H9 (cell line): ENCODE measurements around the gene SIPA1L3. TPM values are rescaled to one million over a fixed set of nuclear protein-coding genes. Genes with fewer than 3 reads are reported as not detected.
A peak's percentile ranks its signal among the peaks of the same experiment; 100 is the strongest.

Experiments
- DNase-seq: peaks from one replicate; pipeline ENCODE4 v3.0.0-alpha.2; 2017
- H2AFZ ChIP-seq: one replicate; pipeline ENCODE4 v1.6.1; 2013; ENCODE audit warnings: mild to moderate bottlenecking, low read length, control low read depth, moderate library complexity
- H2AK5ac ChIP-seq: 2 replicates; pipeline ENCODE4 v1.6.1; 2013; ENCODE audit warnings: low read length, control low read depth, mixed read lengths; ENCODE audit not compliant: insufficient read length
- H2BK120ac ChIP-seq: one replicate; pipeline ENCODE4 v1.6.1; 2013; ENCODE audit warnings: low read depth, mild to moderate bottlenecking, low read length, control low read depth, inconsistent platforms; ENCODE audit not compliant: poor library complexity, severe bottlenecking
- H2BK12ac ChIP-seq: 2 replicates; pipeline ENCODE4 v1.6.1; 2013; ENCODE audit warnings: low read length, control low read depth, mixed read lengths, low read depth; ENCODE audit not compliant: insufficient read length
- H2BK15ac ChIP-seq: 2 replicates; pipeline ENCODE4 v1.6.1; 2013; ENCODE audit warnings: low read depth, low read length, control low read depth
- H2BK20ac ChIP-seq: one replicate; pipeline ENCODE4 v1.6.1; 2013; ENCODE audit warnings: low read depth, mild to moderate bottlenecking, low read length, control low read depth, inconsistent platforms; ENCODE audit not compliant: poor library complexity, severe bottlenecking
- H2BK5ac ChIP-seq: 2 replicates; pipeline ENCODE4 v1.6.1; 2013; ENCODE audit warnings: low read length, control low read depth, mixed read lengths; ENCODE audit not compliant: insufficient read length
- H3K14ac ChIP-seq: 2 replicates; pipeline ENCODE4 v1.6.1; 2013; ENCODE audit warnings: low read length, control low read depth; ENCODE audit not compliant: insufficient read depth
- H3K18ac ChIP-seq: 2 replicates; pipeline ENCODE4 v1.6.1; 2013; ENCODE audit warnings: low read depth, mild to moderate bottlenecking, mixed read lengths, low read length, control low read depth; ENCODE audit not compliant: insufficient read length
- H3K23ac ChIP-seq: 2 replicates; pipeline ENCODE4 v1.6.1; 2013; ENCODE audit warnings: low read length, control low read depth, mixed read lengths, low read depth; ENCODE audit not compliant: insufficient read length
- H3K23me2 ChIP-seq: 2 replicates; pipeline ENCODE4 v1.6.1; 2013; ENCODE audit warnings: low read depth, mild to moderate bottlenecking, mixed read lengths, low read length, control low read depth; ENCODE audit not compliant: insufficient read length, poor library complexity, severe bottlenecking
- H3K27ac ChIP-seq: 2 replicates; pipeline ENCODE4 v1.5.1; 2013; ENCODE audit warnings: low read length, control low read depth, mixed read lengths, low read depth; ENCODE audit not compliant: insufficient read length
- H3K27me3 ChIP-seq: 2 replicates; pipeline ENCODE4 v1.6.1; 2013; ENCODE audit warnings: low read length, control low read depth, inconsistent platforms; ENCODE audit not compliant: insufficient read depth
- H3K4ac ChIP-seq: 2 replicates; pipeline ENCODE4 v1.6.1; 2013; ENCODE audit warnings: low read depth, mild to moderate bottlenecking, control low read depth, inconsistent platforms, low read length, moderate library complexity
- H3K4me1 ChIP-seq: 2 replicates; pipeline ENCODE4 v1.6.1; 2013; ENCODE audit warnings: low read length, control low read depth, inconsistent platforms; ENCODE audit not compliant: insufficient read depth
- H3K4me2 ChIP-seq: 2 replicates; pipeline ENCODE4 v1.6.1; 2013; ENCODE audit warnings: low read length, control low read depth, mixed read lengths; ENCODE audit not compliant: insufficient read length, insufficient read depth
- H3K56ac ChIP-seq: 2 replicates; pipeline ENCODE4 v1.6.1; 2013; ENCODE audit warnings: low read depth, mild to moderate bottlenecking, mixed read lengths, low read length, control low read depth; ENCODE audit not compliant: insufficient read length
- H3K79me1 ChIP-seq: 2 replicates; pipeline ENCODE4 v1.6.1; 2013; ENCODE audit warnings: low read depth, mild to moderate bottlenecking, moderate library complexity, low read length, control low read depth, inconsistent platforms; ENCODE audit not compliant: insufficient read depth, poor library complexity, severe bottlenecking
- H3K79me2 ChIP-seq: 2 replicates; pipeline ENCODE4 v1.6.1; 2013; ENCODE audit warnings: low read length, control low read depth, inconsistent platforms; ENCODE audit not compliant: insufficient read depth
- H3K9ac ChIP-seq: 2 replicates; pipeline ENCODE4 v1.6.1; 2013; ENCODE audit warnings: low read length, control low read depth, mixed read lengths; ENCODE audit not compliant: insufficient read length; ENCODE audit errors: extremely low read depth
- H3K9me3 ChIP-seq: one replicate; pipeline ENCODE4 v1.6.1; 2013; ENCODE audit warnings: low read depth, low read length, inconsistent platforms; ENCODE audit not compliant: control insufficient read depth
- H3T11ph ChIP-seq: one replicate; pipeline ENCODE4 v1.6.1; 2013; ENCODE audit warnings: mild to moderate bottlenecking, low read length, control low read depth, inconsistent platforms
- H4K20me1 ChIP-seq: one replicate; pipeline ENCODE4 v1.6.1; 2013; ENCODE audit not compliant: control insufficient read depth, insufficient read length, insufficient read depth
- H4K5ac ChIP-seq: 2 replicates; pipeline ENCODE4 v1.6.1; 2013; ENCODE audit warnings: low read depth, mild to moderate bottlenecking, mixed read lengths, low read length, control low read depth; ENCODE audit not compliant: insufficient read length
- H4K8ac ChIP-seq: replicated peaks from 2 replicates; pipeline ENCODE4 v1.6.1; 2013; ENCODE audit warnings: low read length, control low read depth, mixed read lengths, low read depth; ENCODE audit not compliant: insufficient read length
- H4K91ac ChIP-seq: 2 replicates; pipeline ENCODE4 v1.6.1; 2013; ENCODE audit warnings: low read depth, mild to moderate bottlenecking, moderate library complexity, mixed read lengths, low read length, control low read depth; ENCODE audit not compliant: insufficient read length
- H3K27ac Mint-ChIP-seq, 3 experiments: 2 replicates in 2 of 3; 3 replicates in 1 of 3; pipeline ENCODE4 v1.8.0; 2020 to 2021; ENCODE audit warnings: mixed read lengths in 3 of 3, mild to moderate bottlenecking in 1 of 3, moderate library complexity in 1 of 3
- H3K27me3 Mint-ChIP-seq: 2 replicates; pipeline ENCODE4 v1.8.0; 2021; ENCODE audit warnings: low read depth, mild to moderate bottlenecking, moderate library complexity, mixed read lengths
- H3K36me3 Mint-ChIP-seq, 3 experiments: 2 replicates in 2 of 3; 3 replicates in 1 of 3; pipeline ENCODE4 v1.8.0; 2020 to 2021; ENCODE audit warnings: low read depth in 3 of 3, mixed read lengths in 3 of 3; ENCODE audit not compliant: insufficient read depth in 1 of 3
- H3K4me1 Mint-ChIP-seq, 2 experiments: 2 replicates each; pipeline ENCODE4 v1.8.0; 2020; ENCODE audit warnings: mixed read lengths in 2 of 2
- H3K4me3 Mint-ChIP-seq, 2 experiments: 2 replicates in 1 of 2; 3 replicates in 1 of 2; pipeline ENCODE4 v1.8.0; 2020 to 2021; ENCODE audit warnings: mild to moderate bottlenecking in 2 of 2, mixed read lengths in 2 of 2, moderate library complexity in 1 of 2
- H3K9me3 Mint-ChIP-seq, 2 experiments: 2 replicates in 1 of 2; 3 replicates in 1 of 2; pipeline ENCODE4 v1.8.0; 2020; ENCODE audit warnings: mild to moderate bottlenecking in 2 of 2, mixed read lengths in 2 of 2, moderate library complexity in 1 of 2
- WGBS: extraction: QIAGEN DNeasy Blood & Tissue Kit; methylation state at CpG from one replicate; pipeline ENCODE4 v1.1.7; 2013; ENCODE audit warnings: missing lambda C conversion rate, low lambda C conversion rate, mixed read lengths; ENCODE audit not compliant: insufficient read length; ENCODE audit errors: extremely low coverage; 5-methylcytosine and 5-hydroxymethylcytosine counted together
- total RNA-seq: library from RNA; stranded (reverse); gene quantifications from 2 replicates; pipeline ENCODE4 v1.2.1, GENCODE V29; 2021
- TF ChIP-seq, protein P1 (sequence below): fragments of 200-600 bp; sonication (generic); conservative IDR thresholded peaks from 3 replicates; pipeline ENCODE4 v1.8.0; 2021; ENCODE audit warnings: antibody characterized with exemption, mild to moderate bottlenecking

SIPA1L3 gene
- total RNA-seq, 1 experiment from 2014 or later: 40.1 TPM

DNA sequence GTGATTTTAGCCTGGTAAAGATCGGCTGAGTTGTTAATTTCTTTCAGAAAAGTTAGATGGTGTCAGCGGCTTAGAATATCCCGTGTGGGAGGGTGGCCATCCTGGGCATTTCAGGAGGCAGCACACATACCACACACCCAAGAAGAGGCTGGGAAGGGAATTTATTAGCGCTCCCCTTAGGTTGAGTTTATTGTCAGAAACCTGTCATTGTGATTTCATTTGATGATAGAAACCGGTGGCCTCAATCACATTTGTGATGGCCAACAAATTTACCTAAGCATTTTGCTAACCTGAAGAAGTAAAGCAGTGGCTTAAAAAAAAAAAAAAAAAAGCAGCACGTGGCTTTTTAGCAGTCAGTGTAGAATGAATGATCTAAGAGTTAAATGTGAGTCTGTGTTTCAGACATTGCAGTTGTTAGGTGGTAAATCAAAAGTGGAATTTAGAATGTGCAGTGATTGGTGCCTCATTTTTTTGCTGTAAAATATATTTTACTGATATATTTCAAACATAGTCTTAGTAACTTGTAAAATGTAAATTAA, 2.7 kb downstream of the SIPA1L3 start:
- H3K27ac Mint-ChIP-seq: 0 out of 7 replicates have a peak overlapping the region, but pooled peaks of 1 of the 3 experiments have one; percentile 18
- no peak overlapping the region for H2BK12ac ChIP-seq
- no peak overlapping the region for H2BK15ac ChIP-seq
- no peaks in the 10 kb centered on the region for H3K27me3 Mint-ChIP-seq
- H3K4me2 ChIP-seq: no peak overlapping the region
- peaks cover 40 to 49% of the 10 kb centered on the region in 2 experiments for H3K4me1 Mint-ChIP-seq
- H4K5ac ChIP-seq: no peak overlapping the region
- peaks cover 10% of the 10 kb centered on the region for H3K23me2 ChIP-seq
- H4K20me1 ChIP-seq: no peaks in the 10 kb centered on the region
- H3K9me3 ChIP-seq: no peaks in the 10 kb centered on the region
- no peak overlapping the region for H2BK5ac ChIP-seq
- H3K27ac ChIP-seq: no peak overlapping the region
- H3K4me1 ChIP-seq: peaks cover 13% of the 10 kb centered on the region; the same call in 1 of the 2 replicates
- no peak overlapping the region for H2AFZ ChIP-seq
- WGBS: no CpG with 5 or more reads among the region's 6 CpGs
- H3K56ac ChIP-seq: no peak overlapping the region
- no peak overlapping the region for H2AK5ac ChIP-seq
- TF ChIP-seq, protein P1, sequence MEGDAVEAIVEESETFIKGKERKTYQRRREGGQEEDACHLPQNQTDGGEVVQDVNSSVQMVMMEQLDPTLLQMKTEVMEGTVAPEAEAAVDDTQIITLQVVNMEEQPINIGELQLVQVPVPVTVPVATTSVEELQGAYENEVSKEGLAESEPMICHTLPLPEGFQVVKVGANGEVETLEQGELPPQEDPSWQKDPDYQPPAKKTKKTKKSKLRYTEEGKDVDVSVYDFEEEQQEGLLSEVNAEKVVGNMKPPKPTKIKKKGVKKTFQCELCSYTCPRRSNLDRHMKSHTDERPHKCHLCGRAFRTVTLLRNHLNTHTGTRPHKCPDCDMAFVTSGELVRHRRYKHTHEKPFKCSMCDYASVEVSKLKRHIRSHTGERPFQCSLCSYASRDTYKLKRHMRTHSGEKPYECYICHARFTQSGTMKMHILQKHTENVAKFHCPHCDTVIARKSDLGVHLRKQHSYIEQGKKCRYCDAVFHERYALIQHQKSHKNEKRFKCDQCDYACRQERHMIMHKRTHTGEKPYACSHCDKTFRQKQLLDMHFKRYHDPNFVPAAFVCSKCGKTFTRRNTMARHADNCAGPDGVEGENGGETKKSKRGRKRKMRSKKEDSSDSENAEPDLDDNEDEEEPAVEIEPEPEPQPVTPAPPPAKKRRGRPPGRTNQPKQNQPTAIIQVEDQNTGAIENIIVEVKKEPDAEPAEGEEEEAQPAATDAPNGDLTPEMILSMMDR: no peak
- peaks cover 0 to 6% (median 2%) of the 10 kb centered on the region in 3 experiments; a peak in 4 of 7 replicates for H3K36me3 Mint-ChIP-seq
- no peak overlapping the region for H3T11ph ChIP-seq
- no peak overlapping the region for H3K4ac ChIP-seq
- no peaks in the 10 kb centered on the region for H3K9me3 Mint-ChIP-seq
- H3K14ac ChIP-seq: no peak overlapping the region
- H3K18ac ChIP-seq: no peak overlapping the region
- H2BK120ac ChIP-seq: no peak overlapping the region
- no peaks in the 10 kb centered on the region for H3K79me1 ChIP-seq
- peak overlapping the region in 1 of 2 experiments; percentile 87; a peak in 2 of 5 replicates for H3K4me3 Mint-ChIP-seq
- no peak overlapping the region for H4K8ac ChIP-seq
- DNase-seq: no peak
- no peak overlapping the region for H3K23ac ChIP-seq
- H3K79me2 ChIP-seq: peaks cover 14% of the 10 kb centered on the region; the same call in 1 of the 2 replicates
- no peak overlapping the region for H2BK20ac ChIP-seq
- H3K27me3 ChIP-seq: no peaks in the 10 kb centered on the region
- H4K91ac ChIP-seq: no peak overlapping the region
- no peak overlapping the region for H3K9ac ChIP-seq
